ENCODE results near the gene KLHL21.

Gene KLHL21

GRCh38 chr1:6599141-6599975 is 3.3 kb downstream of the KLHL21 start:
- peak; percentile 11 to 28 (median 22) for DNase-seq

- no peak for DNase-seq
These were observed 4.9 kb downstream of the KLHL21 start for GRCh38 chr1:6597777-6598131.

- DNase-seq, result no peak
These were observed 5.5 kb downstream of the KLHL21 start for GRCh38 chr1:6596886-6597776.

- DNase-seq, result no peak
These were observed 6.3 kb downstream of the KLHL21 start for GRCh38 chr1:6596351-6596750.

GRCh38 chr1:6594977-6595740 is 7.5 kb downstream of the KLHL21 start:
- no peak for DNase-seq

GRCh38 chr1:6593810-6594209 is 8.9 kb downstream of the KLHL21 start:
- no peak for DNase-seq

- no peak for DNase-seq
These were observed 9.6 kb downstream of the KLHL21 start for GRCh38 chr1:6592865-6593593.

- DNase-seq, result no peak
These were observed 10.2 kb downstream of the KLHL21 start for GRCh38 chr1:6592441-6592840.

GRCh38 chr1:6591644-6592043 is 11.0 kb downstream of the KLHL21 start:
- DNase-seq, result no peak

- DNase-seq, result no peak
These were observed 11.4 kb downstream of the KLHL21 start for GRCh38 chr1:6591222-6591621.

- DNase-seq, result no peak
These were observed 12.6 kb downstream of the KLHL21 start for GRCh38 chr1:6590046-6590445.

- DNase-seq, result no peak
These were observed 13.7 kb downstream of the KLHL21 start for GRCh38 chr1:6588893-6589520.

- DNase-seq, result no peak
These were observed 14.4 kb downstream of the KLHL21 start for GRCh38 chr1:6588128-6588892.

- DNase-seq, result no peak
These were observed 15.2 kb downstream of the KLHL21 start for GRCh38 chr1:6587261-6588005.

- DNase-seq, result no peak
These were observed 16.3 kb downstream of the KLHL21 start for GRCh38 chr1:6586404-6586816.

GRCh38 chr1:6585841-6586240 is 16.8 kb downstream of the KLHL21 start:
- no peak for DNase-seq

GRCh38 chr1:6585081-6585722 is 17.5 kb downstream of the KLHL21 start:
- DNase-seq, result no peak

- no peak for DNase-seq
These were observed 18.3 kb downstream of the KLHL21 start for GRCh38 chr1:6584126-6585080.

- no peak for DNase-seq
These were observed 20.3 kb downstream of the KLHL21 start for GRCh38 chr1:6582370-6582769.

Data from activated CD4-positive, CD25-positive, alpha-beta regulatory T cell (primary cell).